HG03521 (cell line): Measurements from ENCODE around the gene ASCC3.
A peak's percentile ranks its signal among the peaks of the same experiment; 100 is the strongest.

ENCODE experiments used
- ATAC-seq: cut with Tn5 transposase; IDR thresholded peaks from one replicate; pipeline ENCODE4 v1.9.1; 2021; ENCODE audit warnings: mild to moderate bottlenecking, moderate library complexity; ENCODE audit not compliant: unreplicated experiment

The ASCC3 gene

DNA sequence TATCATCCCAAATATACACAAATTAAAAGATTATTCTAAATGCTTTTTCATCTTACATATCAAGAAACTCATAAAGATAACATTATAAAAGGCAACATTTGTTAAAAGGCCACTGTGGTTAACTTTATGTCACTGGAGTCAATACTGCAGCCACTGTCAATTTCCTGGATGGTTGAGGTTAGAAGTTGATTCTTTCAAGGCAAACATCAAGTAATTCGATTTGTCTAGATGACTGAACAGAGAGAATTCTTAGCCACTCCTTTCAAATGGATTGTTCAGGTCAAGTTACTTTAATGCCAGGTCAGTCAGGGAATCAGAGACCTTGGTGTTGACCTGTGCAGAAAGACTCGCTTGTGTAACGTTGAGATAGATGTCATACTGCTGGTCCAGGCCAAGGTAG, 372.0 kb downstream of the ASCC3 start:
- no peak for ATAC-seq

DNA sequence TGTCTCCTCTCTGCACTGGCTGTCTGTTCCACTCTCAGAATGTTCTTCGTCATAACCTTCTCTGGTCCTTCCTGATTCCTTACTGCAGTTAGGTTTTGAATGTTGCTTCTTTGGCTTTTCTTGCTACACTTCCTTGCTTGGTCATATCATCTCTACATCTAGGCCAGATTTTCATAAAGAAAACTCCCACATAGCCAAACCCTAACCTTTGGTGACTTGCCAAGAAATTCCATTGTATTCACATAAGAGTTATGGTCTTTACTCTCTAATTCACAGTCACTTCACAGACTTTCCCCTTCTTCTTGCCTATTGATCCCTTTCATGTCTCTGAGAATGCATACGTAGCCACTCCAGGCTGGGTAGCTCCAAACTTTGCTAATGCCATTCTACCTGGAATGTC, 374.5 kb downstream of the ASCC3 start:
- no peak for ATAC-seq

DNA sequence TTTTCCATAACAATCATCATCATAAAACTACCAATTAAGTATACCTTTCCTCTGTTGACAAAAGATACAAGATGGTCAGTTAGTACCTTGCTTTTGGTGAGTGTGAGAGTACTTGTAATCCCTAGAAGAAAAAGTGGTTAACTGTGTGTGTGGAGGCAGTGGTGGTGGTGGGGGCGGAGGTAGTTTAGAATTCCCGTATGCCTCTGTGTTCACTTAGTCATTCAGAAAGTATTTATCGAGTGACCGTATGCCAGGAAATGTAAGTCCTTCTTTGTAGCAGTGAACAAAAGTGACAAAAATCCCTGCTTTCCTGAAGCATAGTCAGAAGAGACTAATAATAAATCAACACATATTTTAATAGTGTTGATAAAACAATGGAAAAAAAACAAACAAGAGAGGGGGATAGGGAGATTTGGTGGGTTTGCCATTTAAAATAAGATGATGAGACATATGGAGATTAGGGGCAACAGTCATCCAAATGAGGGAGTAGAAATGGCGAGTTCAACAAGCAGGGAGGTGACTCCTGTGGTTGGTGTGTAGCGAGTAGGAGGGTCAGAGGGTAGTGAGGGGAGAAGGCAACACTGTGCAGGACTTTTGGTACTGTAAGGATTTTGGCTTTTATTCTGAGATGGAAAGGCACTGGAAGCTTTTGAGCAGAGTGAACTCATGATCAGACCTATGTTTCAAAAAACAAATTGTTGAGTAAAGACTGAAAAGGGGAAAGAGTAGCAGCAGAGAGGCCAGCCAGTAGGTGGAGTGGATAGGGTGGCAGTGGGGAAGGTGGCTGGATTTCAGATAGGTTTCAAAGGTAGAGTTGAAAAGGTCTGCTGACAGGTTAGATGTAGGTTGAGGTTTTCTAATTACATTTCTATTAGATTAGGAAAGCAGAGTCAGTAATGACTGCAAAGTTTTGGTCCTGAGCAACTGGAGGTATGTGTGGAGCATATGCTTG, 376.1 kb downstream of the ASCC3 start:
- no peak for ATAC-seq

DNA sequence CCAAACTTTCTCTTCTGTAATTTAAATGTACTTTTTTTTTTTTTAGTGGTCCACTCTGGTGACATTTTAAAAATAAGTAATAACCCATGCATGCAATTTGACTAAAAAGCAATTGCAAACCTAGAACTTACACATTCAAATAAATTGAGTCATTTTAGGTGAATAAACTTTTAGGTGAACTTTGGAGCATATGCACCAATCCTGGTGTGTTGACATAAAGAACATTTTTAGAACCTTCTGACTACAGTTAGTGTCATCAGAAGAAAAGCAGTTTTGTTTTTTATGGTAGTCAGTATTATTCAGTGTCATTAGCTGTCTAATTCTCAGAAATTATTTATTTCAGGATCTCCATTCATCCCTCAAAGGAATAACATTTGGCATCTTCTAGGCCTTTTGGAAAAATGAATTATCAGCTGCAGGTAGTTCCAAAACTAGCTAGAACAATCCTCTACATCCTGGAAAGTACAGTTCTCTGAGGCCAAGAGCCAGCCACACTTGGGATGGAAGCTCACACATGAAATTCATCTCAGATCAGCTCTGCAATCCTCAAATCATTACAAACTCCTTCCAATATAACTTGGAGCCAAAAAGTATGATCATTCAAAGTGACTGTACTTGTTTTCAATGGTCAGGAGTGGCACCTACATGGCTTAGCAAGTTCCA, 378.0 kb downstream of the ASCC3 start:
- ATAC-seq, result no peak

DNA sequence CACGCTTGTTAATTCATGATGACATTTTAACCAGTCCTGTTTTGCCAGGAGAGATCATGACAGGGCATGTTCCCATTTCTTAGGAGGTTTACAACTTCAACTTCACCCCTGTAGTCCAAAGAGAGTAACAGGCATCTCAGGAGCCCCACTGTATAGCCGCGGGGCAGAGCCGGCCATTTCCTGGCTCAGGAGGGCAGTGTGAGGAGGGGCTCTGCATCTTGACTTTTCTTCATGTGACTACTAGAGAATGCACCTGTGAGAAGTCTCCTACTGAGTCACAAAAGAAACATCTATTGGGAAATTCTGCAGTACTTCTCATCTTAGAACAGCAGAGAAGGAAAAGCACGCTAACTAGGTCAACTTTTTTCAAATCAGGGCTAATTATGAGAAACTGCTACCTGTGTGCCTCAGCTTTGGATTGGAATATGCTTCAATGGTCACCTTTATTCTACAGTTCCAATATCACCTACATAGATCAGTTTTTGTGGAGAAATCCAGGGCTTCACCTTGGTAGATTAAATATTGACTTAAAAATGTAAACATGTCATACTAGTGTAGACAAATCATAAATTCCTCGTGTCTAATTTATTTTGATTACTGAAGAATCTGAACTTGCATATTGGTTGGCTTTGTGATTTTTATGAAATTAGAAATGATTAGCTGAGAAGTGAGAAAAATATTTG, 387.8 kb downstream of the ASCC3 start:
- no peak for ATAC-seq

DNA sequence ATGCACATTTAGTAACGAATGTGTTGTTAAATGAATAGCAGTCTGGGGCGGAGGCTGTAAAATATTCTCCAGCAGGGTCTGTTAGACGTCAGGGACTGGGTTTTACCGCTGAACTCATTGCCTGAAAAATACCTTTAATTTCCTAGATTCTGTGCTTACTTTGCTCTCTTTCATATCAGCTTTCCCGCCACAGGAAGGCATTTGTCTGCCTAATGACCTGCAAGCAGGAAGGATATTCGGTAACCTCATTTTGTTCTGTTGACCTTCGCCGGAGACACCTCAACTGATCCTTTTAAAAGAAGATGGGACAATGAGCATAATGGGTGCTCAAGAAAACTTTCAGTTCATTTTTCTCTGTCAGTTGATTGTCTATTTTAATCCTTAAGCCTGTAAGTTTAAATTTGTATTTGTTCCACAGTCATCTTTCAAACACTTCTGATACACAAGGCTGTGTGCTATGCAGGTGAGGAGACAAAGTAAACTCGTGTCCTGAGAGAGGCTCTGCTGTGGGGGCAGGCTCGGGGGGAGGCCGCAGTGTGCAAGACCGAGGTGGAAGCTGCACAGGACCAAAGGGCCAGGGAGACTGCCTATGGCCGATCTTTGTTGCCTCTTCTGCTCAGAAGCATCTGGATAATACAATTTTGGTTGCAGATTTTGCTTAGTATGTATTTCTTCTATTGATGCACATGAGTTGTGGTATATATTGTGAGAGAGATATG, 389.0 kb downstream of the ASCC3 start:
- no peak for ATAC-seq

DNA sequence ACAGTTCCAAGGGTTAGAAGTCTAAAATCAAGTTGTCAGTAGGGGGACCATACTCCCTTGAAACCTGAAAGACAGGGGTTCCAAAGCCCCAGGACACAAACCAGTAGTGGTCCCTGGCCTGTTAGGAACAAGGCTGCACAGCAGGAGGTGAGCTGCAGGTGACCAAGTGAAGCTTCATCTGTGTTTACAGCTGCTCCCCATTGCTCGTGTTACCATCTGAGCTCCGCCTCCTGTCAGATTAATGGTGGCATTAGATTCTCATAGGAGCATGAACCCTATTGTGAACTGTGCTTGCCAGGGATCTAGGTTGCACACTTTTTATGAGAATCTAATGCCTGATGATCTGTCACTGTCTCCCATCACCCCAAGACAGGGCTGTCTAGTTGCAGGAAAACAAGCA, 391.1 kb downstream of the ASCC3 start:
- no peak for ATAC-seq

DNA sequence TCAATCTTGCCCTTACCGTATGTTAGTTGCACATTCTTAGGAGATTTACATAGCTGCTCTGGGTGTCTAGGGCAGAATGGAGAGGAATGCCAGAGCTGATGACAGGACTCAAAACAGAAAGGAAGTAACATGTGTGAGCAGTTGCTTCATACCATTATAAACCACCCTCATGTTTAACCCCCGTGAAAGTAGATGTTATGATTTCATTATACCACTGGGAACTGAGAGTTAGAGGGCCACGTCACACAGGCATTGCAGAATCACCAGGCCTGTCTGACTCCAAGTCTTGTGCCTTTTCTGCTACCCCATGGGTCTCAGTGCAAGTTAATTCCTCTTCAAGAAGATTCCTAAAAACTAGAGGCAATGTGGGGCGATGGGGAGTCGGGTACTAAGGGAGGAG, 392.9 kb downstream of the ASCC3 start:
- no peak for ATAC-seq

DNA sequence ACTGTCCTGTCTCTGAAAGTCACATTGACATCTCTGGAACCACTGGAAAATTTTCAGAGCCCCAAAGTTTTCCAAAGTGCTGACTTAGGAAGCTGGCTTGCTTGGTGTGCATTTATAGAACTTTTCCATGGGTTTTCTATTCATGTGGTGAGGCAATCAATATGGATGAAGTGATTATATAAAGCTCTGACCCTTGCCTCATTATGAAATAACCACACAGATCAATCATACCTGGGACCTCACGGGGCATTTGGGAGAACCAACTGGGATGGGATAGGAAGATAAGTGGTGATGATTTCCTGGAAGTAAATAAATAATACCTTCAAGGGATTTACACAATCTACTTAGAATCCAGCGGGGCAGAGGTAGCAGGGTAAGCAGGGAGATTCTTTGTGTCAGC, 393.5 kb downstream of the ASCC3 start:
- no peak for ATAC-seq

DNA sequence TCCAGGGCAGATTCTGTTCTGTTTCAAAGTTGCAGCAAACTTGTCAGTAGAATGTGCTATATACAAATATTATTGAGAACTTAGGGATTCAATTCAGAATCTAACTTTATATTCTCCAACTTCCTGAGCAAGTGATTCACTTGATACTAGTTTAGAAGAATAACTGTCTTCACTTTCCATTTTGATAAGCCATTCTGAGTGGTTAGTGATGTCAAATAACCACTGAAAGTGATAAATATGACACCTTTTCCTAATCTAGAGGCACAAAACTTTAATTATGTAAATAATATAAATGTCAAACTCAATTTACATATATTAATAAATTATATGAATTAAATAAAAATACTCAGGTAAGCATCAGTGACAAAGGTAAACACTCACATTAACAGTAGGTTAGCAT, 395.9 kb downstream of the ASCC3 start:
- no peak for ATAC-seq

DNA sequence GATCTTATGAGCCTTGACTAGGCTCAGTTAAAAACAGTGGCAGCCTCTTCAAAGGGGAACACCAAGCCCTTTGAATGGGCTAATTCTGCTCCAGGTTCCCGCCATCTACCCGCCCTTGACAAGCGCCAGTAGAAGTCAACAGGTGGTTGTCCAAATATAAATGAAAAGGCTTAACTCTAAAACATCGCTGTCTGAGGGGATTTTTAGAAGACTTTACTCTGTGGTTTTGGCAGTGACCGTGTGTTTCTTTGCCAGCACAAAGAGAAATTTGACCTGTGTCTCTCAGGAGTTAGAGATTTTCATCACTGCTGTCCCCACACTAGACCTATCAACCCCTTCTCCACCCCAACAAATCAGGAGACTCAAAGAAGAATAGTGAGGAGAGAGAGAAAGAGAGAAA, 396.7 kb downstream of the ASCC3 start:
- ATAC-seq, result no peak

DNA sequence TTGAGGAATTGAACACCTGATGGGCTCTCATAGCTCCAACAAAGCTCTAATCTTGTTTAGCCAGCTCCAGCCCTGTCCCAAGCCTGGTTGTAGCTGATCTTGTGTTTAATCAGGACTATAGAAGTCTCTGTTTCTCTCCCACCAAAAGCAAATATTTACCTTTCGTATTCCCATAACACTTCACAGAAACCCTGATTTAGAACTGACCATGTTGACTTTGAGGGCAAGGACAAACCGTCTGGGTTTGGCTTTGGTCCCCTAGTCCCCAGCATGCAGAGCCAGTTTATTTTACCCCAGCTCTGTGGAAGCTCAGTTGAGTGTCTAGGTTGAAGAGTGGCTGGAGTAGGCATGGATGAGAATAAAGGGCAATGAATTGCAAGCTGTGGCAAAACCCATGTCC, 398.4 kb downstream of the ASCC3 start:
- no peak for ATAC-seq

DNA sequence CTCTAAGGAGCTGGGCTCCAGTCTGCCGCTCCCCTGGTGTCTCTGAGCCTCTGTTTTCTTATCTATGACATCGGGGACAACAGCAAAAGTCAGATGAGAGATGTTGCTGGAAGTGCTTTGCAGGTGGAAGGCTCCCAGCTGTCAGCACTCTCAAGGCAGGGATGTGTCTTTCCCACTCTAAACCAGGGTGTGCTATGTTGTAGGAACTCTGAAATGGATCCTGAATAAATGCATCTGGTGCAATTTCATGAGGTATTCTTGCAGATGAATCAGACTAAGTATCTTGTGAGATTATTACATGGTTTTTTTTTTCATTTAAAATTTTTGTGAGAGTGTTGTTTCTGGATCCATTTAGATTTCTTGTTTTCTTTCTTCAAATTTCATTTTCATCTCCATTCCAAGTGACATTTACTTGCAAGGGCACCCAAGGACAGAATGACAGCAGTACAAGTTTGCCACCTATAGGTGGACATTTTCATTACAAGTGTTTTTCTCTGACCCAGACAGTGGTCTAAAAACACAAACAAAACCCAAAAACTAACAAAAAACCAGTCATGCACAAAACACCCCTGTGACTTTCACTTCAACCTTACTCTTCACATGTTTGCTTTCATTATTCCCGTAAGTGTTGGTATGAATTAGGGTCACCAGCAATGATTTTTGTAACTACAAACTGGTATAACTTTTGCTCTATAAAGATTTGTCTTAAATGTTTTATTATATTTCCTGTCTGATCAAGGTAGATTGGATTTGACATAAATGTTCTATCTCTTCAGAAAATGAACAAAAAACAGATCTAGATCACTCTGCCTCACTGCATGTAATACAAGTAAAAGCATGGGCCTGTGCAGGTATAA, 401.7 kb downstream of the ASCC3 start:
- ATAC-seq, result peak; percentile 42

DNA sequence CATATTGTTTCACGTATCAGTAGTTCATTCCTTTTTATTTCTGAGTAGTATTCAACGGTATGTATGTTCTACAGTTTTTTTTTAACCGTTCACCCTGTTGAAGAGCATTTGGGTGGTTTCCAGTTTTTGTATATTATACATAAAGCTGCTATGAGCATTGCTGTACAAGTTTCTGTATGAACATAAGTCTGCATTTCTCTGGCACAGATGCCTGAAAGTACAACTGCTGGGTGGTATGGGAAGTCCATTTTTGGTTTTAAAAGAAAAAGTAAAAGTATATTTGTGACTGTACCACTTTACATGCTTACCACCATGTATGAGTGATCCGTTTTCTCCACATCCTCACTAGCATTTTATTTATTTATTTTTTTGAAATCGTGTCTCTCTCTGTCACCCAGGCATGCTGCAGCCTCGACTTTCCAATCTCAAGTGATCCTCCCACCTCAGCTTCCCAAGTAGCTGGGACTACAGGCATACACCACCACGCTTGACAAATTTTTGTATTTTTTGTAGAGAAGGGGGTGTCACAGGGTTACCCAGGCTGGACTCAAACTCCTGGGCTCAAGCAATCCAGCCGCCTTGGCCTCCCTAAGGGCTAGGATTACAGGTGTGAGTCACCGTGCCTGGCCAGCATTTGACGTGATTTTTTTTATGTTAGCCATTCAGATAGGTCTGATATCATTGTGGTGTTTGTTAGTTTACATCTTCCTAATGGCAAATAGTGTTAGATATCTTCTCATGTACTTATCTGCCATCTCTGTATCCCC, 405.4 kb downstream of the ASCC3 start:
- ATAC-seq, result peak; percentile 58

DNA sequence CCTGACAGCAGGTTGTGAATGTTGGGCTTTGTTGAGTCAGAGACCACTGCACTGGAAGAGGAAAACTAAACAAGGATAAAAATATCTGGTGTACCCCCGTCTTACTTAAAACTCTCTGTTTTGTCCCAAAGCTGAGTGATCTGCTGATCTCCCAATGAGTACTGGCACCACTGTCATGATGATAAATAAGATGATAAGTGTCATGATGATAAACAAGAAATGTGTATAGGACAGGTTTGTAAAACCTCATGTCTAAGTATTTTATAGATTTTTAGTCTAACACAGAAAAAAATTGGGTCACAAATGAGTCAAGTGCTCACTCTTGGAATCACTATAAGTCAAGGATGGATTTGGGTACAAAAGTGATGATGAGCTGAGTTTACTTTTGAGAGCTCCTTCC, 407.9 kb downstream of the ASCC3 start:
- no peak for ATAC-seq

DNA sequence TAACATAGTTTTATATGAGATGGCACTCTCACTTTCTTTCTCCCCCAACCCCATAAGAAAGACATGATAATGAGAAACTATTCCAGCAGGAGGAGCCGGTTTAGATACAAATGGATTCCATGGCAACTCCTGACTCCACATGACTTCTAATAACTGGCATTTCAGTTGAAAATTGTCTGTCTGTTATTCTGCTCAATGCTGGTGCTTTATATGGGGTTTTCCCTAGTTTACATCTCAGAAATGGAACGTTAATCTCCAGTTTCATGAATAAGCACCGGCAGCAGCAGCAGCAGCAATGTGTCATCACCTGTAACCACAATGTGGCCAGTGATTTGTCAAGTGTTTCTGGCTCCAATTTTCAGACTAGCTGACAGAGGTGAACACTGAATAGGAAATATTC, 408.5 kb downstream of the ASCC3 start:
- ATAC-seq, result peak; percentile 83

DNA sequence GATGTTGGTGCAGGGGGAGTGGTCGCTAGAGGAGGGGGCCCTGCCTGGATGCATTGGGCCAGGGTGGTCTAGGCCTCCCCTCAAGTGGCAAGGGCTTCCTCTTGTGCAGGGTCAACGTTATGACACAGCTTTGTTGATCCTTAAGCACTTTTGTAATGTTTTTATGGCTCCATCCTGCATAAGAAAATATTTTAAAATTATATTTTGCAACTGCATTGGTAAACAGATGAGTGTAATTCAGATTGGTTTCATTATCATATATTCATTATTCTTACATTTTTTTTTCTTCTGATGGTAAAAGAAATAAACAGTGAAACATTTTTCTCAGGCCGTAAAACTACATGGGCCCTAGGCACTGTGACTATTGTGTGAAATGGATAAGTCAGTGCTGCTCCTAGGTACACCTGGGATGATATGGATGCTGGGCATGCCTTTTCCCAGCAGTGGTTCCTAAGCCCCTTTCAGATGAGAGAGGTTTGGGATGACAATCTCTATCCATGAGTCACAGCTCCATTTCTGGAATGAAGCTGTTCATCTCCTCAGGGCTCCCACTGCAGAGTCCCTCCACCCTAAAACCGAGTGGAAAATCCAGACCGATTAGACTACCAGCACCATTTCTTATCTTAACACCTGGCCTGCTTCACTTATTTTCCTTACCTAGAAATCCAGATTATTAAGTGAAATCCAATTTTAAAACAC, 410.6 kb downstream of the ASCC3 start:
- no peak for ATAC-seq

DNA sequence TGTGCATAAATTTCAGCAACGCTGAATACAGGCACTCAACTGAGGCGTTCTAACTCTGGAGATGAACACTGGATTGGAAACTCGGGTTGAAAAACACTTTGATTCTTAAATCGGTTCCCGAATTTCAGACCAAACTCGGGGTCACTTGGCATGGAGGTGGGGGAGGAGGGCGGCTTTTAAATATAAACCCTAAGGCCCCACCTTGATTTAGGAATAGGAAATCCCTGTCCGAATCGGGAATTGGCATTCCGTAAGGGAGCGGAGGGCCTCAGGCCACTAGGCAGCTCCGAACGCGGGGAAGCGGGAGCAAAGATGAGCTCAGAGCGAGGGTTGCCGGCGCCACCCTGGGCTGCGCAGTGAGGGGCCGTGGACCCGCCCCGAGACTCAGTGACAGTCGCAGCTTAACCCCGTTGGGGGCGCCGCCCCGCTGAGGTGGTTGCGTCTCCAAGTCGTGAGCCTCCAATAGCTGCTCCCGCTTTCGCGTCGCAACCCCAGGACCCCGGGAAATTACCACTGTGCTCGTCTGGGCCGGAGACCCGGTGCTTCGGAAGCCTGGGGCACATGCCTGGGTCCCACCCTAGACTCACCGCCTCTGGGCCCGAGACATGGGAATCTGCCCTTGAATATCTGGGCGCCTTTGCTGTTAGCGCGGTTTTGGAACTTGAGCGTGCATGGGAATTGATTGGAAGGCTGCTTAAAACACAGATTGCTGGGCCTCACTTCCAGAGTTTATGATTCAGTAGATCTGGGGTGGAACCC, 411.8 kb downstream of the ASCC3 start:
- no peak for ATAC-seq
